Body of pancreas (tissue), 4 donors: ENCODE data around the gene CFAP90. TPM values are rescaled to one million over a fixed set of nuclear protein-coding genes. Genes with fewer than 3 reads are reported as not detected.

ENCODE experiments used
- ATAC-seq: fragments of 150-250 bp; one replicate; pipeline ENCODE4 v1.9.1; 2016
- DNase-seq, 4 donors: peaks; one replicate each; pipeline ENCODE4 v3.0.0-alpha.2; 2019
- H3K27ac ChIP-seq, 4 donors: fragments of 200-600 bp; sonication (generic); 1 replicate in 3 of 4; 2 replicates in 1 of 4; pipeline versions ENCODE4 v1.5.1 to v1.6.1; 2016 to 2019; ENCODE audit warnings: mild to moderate bottlenecking in 1 of 4, mixed read lengths in 1 of 4, moderate library complexity in 1 of 4
- H3K27me3 ChIP-seq, 2 donors: fragments of 200-600 bp; sonication (generic); one replicate each; pipeline ENCODE4 v1.6.0; 2016; ENCODE audit warnings: mild to moderate bottlenecking in 1 of 2
- H3K36me3 ChIP-seq, 2 donors: fragments of 200-600 bp; sonication (generic); replicated peaks in 1 of 2; 2 replicates each; pipeline ENCODE4 v1.5.1; 2016; ENCODE audit warnings: low read depth in 2 of 2; ENCODE audit not compliant: insufficient read depth in 1 of 2
- H3K4me1 ChIP-seq: fragments of 200-600 bp; sonication (generic); one replicate; pipeline ENCODE4 v1.6.0; 2016
- H3K4me3 ChIP-seq, 2 donors: fragments of 200-600 bp; sonication (generic); 1 replicate in 1 of 2; 2 replicates in 1 of 2; pipeline ENCODE4 v1.5.1; 2016 to 2019
- H3K9me3 ChIP-seq, 3 donors: fragments of 200-600 bp; sonication (generic); 1 replicate in 2 of 3; 2 replicates in 1 of 3; pipeline ENCODE4 v1.5.1; 2016
- POLR2A ChIP-seq, 3 donors: fragments of 450-650 bp; IDR thresholded peaks; one replicate each; pipeline ENCODE4 v1.6.1; 2016; ENCODE audit warnings: antibody characterized with exemption in 3 of 3, mild to moderate bottlenecking in 2 of 3
- WGBS, 2 donors: methylation state at CpG; one replicate each; pipeline ENCODE4 v1.1.5; 2017; 5-methylcytosine and 5-hydroxymethylcytosine counted together
- intact Hi-C: fragments of 100-400 bp; cut with DNase I; formaldehyde crosslinking; loops from one replicate; pipeline ENCODE4 v1.15.1; 2023
- total RNA-seq, 2 donors: library from RNA; depleted of rRNA; stranded (reverse); fragments of >200 nt; gene quantifications; one replicate each; pipeline ENCODE4 v1.1.0, GENCODE V29; 2016
- TF ChIP-seq, protein P1 (sequence below), 7 experiments: fragments of 450-650 bp in 4 of 7; fragments of 200-600 bp in 3 of 7; sonication (generic) in 3 of 7; IDR thresholded peaks; one replicate each; pipeline ENCODE4 v1.5.1; 2016 to 2019; ENCODE audit warnings: antibody characterized with exemption in 7 of 7

CFAP90 gene
- total RNA-seq, 2 donors from 2014 or later: 0.52 to 10.2 TPM

DNA sequence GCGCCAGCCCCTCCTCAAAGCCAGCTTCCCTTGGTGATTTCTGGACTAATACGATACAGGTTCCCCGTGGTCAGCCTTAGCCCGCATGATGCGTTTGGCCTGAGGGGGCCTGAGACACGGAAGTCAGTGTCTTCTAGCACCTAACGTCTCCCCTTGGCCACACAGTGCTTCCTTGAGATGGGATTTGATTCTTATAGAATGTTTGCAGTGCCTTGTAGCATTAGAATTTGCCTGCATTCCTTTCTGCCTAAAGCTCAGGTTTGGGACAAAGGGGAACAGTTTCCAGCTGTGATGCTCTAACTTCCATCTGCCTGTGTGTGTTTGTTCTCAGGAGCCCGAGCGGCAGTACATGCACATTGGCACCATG, 34.4 kb downstream of the CFAP90 start:
- Histone ChIP-seq H3K9me3 (no peaks in the 10 kb centered on the region), H3K27me3 (no peaks in the 10 kb centered on the region), H3K27ac (no peak overlapping the region), H3K4me3 (no peak overlapping the region), H3K4me1 (no peaks in the 10 kb centered on the region), H3K36me3 (no peaks in the 10 kb centered on the region)
- ATAC-seq: peak; percentile 21
- DNase-seq: no peak
- 38 to 43% methylated on average over 9 of the region's 9 CpGs for whole genome bisulfite sequencing, 2 donors
- no peak for TF ChIP-seq POLR2A (IDR thresholded peaks at IDR 0.05)
- TF ChIP-seq, protein P1, sequence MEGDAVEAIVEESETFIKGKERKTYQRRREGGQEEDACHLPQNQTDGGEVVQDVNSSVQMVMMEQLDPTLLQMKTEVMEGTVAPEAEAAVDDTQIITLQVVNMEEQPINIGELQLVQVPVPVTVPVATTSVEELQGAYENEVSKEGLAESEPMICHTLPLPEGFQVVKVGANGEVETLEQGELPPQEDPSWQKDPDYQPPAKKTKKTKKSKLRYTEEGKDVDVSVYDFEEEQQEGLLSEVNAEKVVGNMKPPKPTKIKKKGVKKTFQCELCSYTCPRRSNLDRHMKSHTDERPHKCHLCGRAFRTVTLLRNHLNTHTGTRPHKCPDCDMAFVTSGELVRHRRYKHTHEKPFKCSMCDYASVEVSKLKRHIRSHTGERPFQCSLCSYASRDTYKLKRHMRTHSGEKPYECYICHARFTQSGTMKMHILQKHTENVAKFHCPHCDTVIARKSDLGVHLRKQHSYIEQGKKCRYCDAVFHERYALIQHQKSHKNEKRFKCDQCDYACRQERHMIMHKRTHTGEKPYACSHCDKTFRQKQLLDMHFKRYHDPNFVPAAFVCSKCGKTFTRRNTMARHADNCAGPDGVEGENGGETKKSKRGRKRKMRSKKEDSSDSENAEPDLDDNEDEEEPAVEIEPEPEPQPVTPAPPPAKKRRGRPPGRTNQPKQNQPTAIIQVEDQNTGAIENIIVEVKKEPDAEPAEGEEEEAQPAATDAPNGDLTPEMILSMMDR (IDR thresholded peaks at IDR 0.05): no peak
- intact Hi-C loops: no loop called here

- Histone ChIP-seq H3K27me3 (no peaks in the 10 kb centered on the region), H3K9me3 (no peaks in the 10 kb centered on the region), H3K36me3 (no peaks in the 10 kb centered on the region), H3K4me1 (no peaks in the 10 kb centered on the region), H3K4me3 (no peak overlapping the region), H3K27ac (no peak overlapping the region)
- 16% methylated on average over 11 to 12 of the region's 12 CpGs for WGBS, 2 donors
- DNase-seq (peak; percentile 82 to 87 (median 84)), ATAC-seq (peak; percentile 90)
- TF ChIP-seq, protein P1 (IDR thresholded peaks at IDR 0.05): peak; percentile 81 to 92 (median 84)
- TF ChIP-seq POLR2A (IDR thresholded peaks at IDR 0.05): no peak
- intact Hi-C loops: no loop called here
These were observed 34.9 kb downstream of the CFAP90 start for GRCh38 chr5:7815892-7816534.

- no peak for ATAC-seq
These were observed 36.1 kb downstream of the CFAP90 start for GRCh38 chr5:7814816-7815215.

GRCh38 chr5:7813576-7813975, 37.4 kb downstream of the CFAP90 start:
- no peaks in the 10 kb centered on the region for H3K9me3 ChIP-seq
- no peak overlapping the region for H3K4me3 ChIP-seq
- no peak overlapping the region for H3K27ac ChIP-seq
- H3K4me1 ChIP-seq: no peaks in the 10 kb centered on the region
- H3K36me3 ChIP-seq: no peaks in the 10 kb centered on the region
- no peak for DNase-seq
- no peaks in the 10 kb centered on the region for H3K27me3 ChIP-seq
- no peak for ATAC-seq
- intact Hi-C loops: no loop called here
- 83 to 91% methylated on average over 3 of the region's 3 CpGs for WGBS, 2 donors
- TF ChIP-seq POLR2A (IDR thresholded peaks at IDR 0.05): no peak
- TF ChIP-seq, protein P1 (IDR thresholded peaks at IDR 0.05): no peak

More at GRCh38 chr5:7814816-7815215, 36.1 kb downstream of the CFAP90 start:
- Histone ChIP-seq H3K27ac (no peak overlapping the region), H3K27me3 (no peaks in the 10 kb centered on the region), H3K36me3 (no peaks in the 10 kb centered on the region), H3K9me3 (no peaks in the 10 kb centered on the region), H3K4me1 (no peaks in the 10 kb centered on the region), H3K4me3 (no peak overlapping the region)
- no peak for DNase-seq
- 84 to 88% methylated on average over 10 of the region's 10 CpGs for WGBS, 2 donors
- intact Hi-C loops: no loop called here
- TF ChIP-seq, protein P1 (IDR thresholded peaks at IDR 0.05): no peak
- TF ChIP-seq POLR2A (IDR thresholded peaks at IDR 0.05): no peak

DNA sequence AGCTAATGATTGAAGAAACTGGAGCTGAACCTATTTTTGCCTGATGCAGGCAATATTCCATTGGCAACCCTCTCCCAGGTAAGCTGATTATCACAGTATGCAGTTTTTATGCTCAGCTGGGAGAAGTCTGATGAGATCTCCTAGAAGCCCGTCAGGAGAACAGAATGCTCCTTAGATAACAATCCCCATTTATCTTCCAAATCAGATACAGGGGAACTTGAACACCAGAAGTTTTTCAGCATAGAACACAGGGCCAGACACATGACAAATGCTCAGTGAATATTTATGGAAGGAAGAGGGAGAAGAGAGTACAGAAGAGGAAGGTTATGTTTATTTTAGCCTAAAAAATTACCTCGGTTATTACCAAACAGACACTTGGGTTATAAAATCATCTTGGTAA, 37.9 kb downstream of the CFAP90 start:
- Histone ChIP-seq H3K4me3 (no peak overlapping the region), H3K9me3 (no peaks in the 10 kb centered on the region), H3K27me3 (no peaks in the 10 kb centered on the region), H3K4me1 (no peaks in the 10 kb centered on the region), H3K36me3 (no peaks in the 10 kb centered on the region), H3K27ac (no peak overlapping the region)
- TF ChIP-seq, protein P1 (IDR thresholded peaks at IDR 0.05): no peak
- TF ChIP-seq POLR2A (IDR thresholded peaks at IDR 0.05): no peak
- DNase-seq (no peak), ATAC-seq (no peak)
- intact Hi-C loops: no loop called here
- WGBS, 2 donors: 56 to 62% methylated on average over 2 of the region's 2 CpGs
